Muscle of back (tissue), 11 donors: Measurements from ENCODE around the gene PCCA. TPM values are rescaled to one million over a fixed set of nuclear protein-coding genes. Genes with fewer than 3 reads are reported as not detected.
"Not testable (repeated sequence)": the region's sequence is repeated elsewhere in the genome, so short reads cannot be mapped to it uniquely, and the experiment has no call there.

Experiments used
- DNase-seq, 3 donors: peaks; one replicate each; pipeline versions ENCODE4 v3.0.0 to v3.0.0-alpha.2; 2013
- polyA plus RNA-seq, 10 donors: library from polyadenylated mRNA; unstranded; fragments of 120-200 nt; gene quantifications; one replicate each; pipeline ENCODE4 v1.2.1, GENCODE V29; 2013; ENCODE audit not compliant: insufficient read length in 10 of 10

PCCA gene
- polyA plus RNA-seq, 10 donors = 23.8 to 41.1 (median 30.3) TPM

GRCh38 chr13:100138859-100139491, 50.1 kb downstream of the PCCA start:
- DNase-seq = no peak

- peak in 1 of 3 donors; percentile 27 for DNase-seq
Observed at GRCh38 chr13:100139817-100140216, 50.9 kb downstream of the PCCA start.

GRCh38 chr13:100140441-100140840, 51.5 kb downstream of the PCCA start:
- no peak for DNase-seq

- DNase-seq = not testable (repeated sequence)
Observed at GRCh38 chr13:100141461-100141961, 52.6 kb downstream of the PCCA start.

GRCh38 chr13:100146534-100146933, 57.6 kb downstream of the PCCA start:
- DNase-seq = no peak

DNA sequence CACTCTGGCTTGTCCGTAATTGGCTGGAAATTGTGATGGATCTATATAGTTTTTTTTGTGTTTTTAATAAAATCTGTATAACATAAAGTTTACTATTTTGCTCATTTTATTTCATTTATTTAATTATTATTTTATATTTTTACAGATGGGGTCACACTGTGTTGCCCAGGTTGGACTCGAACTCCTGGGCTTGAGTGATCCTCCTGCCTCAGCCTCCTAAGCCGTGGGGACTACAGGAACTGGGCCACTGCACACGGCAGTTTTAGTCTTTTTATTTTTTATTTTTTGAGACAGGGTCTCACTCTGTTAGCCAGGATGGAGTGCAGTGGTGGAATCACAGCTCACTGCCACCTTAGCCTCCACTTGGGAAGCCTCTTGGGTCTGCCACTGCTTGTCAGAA, 58.9 kb downstream of the PCCA start:
- no peak for DNase-seq

DNA sequence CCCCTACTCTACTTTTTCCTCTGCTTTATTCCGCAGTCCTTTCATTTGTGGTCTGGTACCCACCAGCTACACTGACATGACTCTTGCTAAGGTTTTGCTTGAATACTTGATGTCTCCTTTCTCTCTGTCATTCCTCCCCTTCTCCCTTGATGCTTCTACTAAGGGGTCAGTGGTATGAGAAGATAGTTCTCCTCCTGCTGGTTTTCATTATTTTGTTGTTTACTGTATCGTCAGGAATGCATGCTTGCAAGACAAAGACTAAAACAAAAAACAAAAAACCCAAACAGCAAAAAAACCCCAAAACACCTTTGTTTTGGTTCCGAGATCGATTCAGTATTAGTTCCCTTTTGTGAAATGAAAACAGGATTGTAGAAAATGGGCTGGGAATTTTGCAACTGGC, 59.5 kb downstream of the PCCA start:
- DNase-seq = no peak

DNA sequence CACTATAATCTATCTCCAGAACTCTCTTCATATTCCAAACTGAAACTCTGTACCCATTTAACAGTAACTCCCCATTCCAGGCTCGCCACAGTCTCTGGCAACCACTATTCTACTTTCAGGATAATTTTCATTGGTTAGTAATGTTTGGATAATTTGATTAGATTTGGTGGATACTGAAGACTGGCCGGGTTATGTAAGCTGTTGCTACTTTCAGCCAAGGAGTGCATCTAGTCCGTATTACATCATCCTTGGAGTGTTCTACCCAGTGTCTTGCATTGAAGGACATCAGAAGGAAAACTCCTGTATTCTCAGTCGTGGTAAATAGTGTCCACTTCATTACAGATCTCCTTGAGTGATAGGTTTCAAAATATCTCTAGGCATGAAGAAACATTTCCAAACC, 60.5 kb downstream of the PCCA start:
- no peak for DNase-seq

DNA sequence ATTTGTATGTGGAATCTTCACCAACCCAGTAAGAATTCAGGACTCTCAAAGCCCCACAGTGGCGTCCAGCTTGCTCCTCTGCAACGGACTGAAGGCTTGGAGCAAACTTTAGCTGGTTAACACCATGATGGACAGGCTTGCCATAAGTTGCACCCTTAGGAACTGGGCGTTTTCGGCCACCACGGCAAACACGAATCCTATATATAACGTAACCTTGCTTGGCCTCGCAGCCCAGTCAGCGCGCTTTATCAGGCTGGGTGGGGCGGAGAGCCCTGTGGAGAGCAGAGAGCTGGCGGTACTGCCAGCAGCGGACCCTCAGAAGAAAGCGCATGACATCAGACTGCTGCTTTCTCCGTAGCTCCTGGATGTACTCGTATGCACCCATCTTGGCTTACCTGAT, 61.8 kb downstream of the PCCA start:
- not testable (repeated sequence) for DNase-seq

DNA sequence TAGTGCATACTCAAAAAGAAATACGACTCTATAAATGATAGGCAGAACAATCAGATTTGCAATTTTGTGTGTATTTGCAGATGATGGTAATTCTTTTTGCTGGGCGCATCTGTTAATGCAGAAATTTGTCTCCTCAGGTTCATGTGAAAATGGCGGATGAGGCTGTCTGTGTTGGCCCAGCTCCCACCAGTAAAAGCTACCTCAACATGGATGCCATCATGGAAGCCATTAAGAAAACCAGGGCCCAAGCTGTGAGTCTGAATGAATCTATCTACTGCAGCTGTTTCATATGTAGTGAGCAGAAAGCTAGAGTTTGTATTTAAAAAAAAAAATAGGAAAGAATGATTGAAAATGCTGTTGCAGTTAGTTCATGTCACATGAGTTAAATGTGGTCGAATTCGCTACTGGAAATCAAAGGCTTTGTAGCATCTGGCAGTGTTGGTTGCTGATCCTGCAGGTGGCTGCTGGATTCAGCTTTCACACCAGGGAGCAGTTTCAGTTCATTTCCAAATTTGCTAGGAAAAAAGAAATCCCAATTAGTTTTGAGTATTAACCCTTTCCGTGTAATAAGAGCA, 66.0 kb downstream of the PCCA start:
- peak in 1 of 3 donors; percentile 19 for DNase-seq

DNA sequence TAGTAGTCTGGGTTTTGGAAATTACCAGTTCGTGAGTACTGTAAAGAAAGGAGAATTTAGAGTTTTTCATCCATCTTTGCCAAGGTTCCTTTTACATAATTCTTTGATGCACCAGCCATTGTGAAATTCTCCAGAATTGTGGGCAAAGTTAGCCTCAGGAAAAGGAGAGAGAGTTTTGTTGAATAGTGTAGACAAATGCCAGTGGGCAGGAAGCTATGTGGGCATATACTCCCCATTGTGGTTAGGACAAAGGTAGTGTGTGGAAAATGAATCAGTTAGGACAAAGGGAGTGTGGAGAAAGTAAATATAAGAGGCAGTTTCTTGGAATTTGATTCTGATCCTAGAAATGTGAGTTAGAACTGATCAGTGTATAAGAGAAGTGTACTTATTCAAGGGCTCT, 67.9 kb downstream of the PCCA start:
- DNase-seq = no peak

DNA sequence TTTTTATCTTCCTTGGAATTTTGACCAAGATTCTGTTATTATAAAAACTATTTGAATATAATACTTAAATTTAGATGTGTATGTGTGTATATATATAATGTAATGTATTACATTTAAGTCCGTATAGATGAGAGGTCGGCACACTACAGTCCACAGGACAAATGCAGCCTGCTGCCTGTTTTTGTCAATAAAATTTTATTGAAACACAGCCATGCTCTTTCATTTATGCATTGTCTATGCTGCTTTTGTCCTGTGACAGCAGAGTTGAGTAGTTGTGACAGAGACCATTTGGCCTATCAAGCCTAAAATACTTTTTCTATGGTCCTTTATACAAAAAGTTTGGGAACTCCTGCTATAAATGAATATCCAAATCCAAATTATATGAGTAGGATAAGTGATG, 69.7 kb downstream of the PCCA start:
- no peak for DNase-seq

GRCh38 chr13:100159584-100159983, 70.7 kb downstream of the PCCA start:
- no peak for DNase-seq

DNA sequence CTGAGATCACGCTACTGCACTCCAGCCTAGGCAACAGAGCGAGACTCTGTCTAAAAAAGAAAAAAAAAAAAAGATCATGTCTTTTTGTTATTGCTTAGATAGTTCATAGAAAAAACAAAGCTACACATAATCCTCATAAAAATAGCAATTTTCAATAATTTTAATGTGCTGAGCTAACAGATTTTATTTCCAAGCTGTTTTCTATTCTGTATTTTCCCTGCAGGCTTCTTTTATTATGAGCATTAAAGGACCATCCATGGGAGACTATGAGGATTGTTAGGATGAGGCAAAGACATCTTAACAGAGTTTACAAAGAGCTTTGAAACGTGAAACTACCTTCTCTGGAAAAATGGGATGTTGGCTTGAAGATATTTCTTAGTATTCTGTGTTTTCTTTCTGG, 71.6 kb downstream of the PCCA start:
- DNase-seq = no peak

GRCh38 chr13:100163375-100163774, 74.5 kb downstream of the PCCA start:
- no peak for DNase-seq

DNA sequence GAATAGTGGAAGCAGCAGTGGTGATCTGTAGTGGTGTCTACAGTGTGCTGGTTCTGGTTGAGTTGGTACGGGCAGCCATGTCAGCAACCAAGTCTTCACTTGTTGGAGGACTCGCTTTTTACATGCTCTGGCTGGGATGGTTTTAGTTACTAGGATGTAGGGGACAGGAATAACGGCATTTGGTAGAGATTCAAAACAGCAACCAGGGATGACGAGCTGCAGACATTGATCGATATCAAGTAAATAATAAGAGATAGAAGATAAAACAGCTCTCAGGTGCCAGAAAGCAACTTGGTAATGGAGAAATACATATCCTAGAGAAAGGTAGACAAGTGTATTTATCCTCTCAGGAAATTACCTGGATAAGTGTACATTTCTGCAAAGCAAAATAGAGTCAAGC, 84.3 kb downstream of the PCCA start:
- DNase-seq = no peak

DNA sequence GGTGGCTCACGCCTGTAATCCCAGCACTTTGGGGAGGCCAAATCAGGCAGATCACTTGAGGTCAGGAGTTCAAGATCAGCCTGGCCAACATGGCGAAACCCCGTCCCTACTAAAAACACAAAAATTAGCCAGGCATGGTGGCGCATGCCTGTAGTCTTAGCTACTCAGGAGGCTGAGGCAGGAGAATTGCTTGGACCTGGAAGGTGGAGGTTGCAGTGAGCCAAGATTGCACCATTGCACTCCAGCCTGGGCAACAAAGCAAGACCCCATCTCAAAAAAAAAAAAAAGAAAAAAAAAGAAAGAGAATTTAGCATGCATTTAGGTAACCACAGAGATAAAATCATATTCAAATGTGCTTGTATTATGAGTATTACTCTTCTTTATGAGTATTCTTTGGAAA, 85.6 kb downstream of the PCCA start:
- not testable (repeated sequence) for DNase-seq

DNA sequence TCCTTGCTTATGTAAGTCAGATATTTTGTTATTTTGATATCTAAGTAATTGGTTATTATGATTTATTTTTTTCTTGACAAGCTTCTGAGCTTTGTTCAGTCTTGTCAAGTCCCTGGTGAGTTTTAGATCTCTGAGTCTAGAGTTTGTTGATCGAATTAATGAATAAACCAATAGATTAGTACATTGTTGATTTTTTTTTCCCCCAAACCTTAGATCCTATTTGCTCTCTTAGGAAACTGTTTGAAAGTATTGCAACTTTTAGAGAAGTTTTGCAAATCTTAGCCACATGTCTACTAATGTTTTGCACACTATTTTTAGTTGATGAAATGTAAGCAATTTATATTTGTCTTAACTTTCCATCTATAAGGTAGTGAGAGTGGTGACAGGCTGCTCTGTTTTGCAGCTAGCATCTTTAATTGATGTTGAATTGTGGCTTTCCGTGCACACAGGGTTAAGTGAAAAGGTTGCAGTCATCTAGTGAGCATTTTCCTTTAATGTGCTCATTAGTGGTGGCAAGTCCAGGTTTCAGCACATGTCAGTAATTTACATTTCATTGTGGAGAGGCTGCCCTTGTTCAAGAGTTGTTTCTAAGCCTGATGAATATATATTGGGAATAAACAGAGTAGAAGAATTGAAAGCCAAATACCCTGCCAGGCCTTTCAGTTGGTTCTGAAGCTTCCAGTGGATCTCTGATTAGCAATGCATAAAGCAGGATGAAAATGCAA, 86.3 kb downstream of the PCCA start:
- no peak for DNase-seq

DNA sequence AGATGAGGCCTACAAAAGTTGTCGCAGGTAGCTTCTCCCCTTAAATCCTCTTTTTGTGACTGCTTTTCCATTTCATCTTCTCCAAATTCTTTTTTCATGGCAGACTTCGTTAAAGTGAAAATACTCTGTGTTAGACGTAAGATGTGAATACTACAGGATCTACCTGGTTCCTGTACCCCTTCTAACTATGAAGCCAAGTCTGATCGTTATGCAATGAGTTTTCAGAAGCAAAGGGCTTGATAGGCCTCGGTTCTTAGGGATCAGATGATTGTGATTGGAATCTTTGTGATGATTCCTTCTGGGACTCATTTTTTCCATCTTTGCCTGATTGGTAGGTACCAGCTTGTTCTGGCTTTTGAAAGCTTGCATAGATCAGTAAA, 86.9 kb downstream of the PCCA start:
- no peak for DNase-seq

GRCh38 chr13:100176801-100177400, 88.0 kb downstream of the PCCA start:
- DNase-seq = peak in 2 of 3 donors; percentile 13 to 32

GRCh38 chr13:100178309-100178708, 89.4 kb downstream of the PCCA start:
- DNase-seq = no peak

GRCh38 chr13:100179276-100179675, 90.4 kb downstream of the PCCA start:
- DNase-seq = no peak
